Measurements from ENCODE around the gene EFHD1.

DNA sequence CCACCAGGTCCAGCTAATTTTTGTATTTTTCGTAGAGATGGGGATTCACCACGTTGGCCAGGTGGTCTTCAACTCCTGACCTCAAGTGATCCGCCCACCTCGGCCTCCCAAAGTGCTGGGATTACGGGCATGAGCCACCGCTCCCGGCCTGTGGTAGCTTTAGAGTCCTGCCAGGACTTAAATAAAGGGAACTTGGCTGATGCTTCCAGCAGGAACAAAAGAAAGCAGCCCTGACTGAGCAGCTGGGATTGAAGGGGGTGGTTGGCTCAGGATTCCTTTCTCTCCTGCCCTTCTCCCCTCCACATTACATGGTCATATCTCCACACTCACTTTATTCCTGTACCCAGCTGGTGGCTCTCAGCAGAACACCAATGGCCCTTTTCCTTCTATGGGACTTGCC is 20.0 kb downstream of the EFHD1 start:
- TF ChIP-seq, protein P1, sequence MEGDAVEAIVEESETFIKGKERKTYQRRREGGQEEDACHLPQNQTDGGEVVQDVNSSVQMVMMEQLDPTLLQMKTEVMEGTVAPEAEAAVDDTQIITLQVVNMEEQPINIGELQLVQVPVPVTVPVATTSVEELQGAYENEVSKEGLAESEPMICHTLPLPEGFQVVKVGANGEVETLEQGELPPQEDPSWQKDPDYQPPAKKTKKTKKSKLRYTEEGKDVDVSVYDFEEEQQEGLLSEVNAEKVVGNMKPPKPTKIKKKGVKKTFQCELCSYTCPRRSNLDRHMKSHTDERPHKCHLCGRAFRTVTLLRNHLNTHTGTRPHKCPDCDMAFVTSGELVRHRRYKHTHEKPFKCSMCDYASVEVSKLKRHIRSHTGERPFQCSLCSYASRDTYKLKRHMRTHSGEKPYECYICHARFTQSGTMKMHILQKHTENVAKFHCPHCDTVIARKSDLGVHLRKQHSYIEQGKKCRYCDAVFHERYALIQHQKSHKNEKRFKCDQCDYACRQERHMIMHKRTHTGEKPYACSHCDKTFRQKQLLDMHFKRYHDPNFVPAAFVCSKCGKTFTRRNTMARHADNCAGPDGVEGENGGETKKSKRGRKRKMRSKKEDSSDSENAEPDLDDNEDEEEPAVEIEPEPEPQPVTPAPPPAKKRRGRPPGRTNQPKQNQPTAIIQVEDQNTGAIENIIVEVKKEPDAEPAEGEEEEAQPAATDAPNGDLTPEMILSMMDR (IDR thresholded peaks at IDR 0.05), result no peak
- no peak for TF ChIP-seq POLR2AphosphoS5 (IDR thresholded peaks at IDR 0.05)
- TF ChIP-seq EP300 (IDR thresholded peaks at IDR 0.05), result no peak

Measured in esophagus muscularis mucosa (tissue), 4 donors.